PC-3 (cell line): ENCODE measurements around the gene RNLS. TPM values are rescaled to one million over a fixed set of nuclear protein-coding genes. Genes with fewer than 3 reads are reported as not detected.

Source experiments
- ATAC-seq: fragments of 200-7000 bp; cut with Tn5 transposase; 2 replicates; pipeline ENCODE4 v1.9.1; 2020; ENCODE audit warnings: mild to moderate bottlenecking, moderate library complexity
- BruUV-seq: library from RNA; stranded (reverse); fragments of 400-500 nt; replicated peaks from 2 replicates; lab custom pipeline; 2021; lab: Mats Ljungman, UMichigan
- CTCF ChIA-PET: fragments of 300-600 bp; sonication (Branson Sonifier 250); formaldehyde crosslinking; loops from one replicate; lab custom pipeline; 2022; ENCODE audit warnings: antibody characterized with exemption; lab: Charles Lee
- POLR2A ChIA-PET: fragments of 300-600 bp; sonication (Branson Sonifier 250); formaldehyde crosslinking; loops from one replicate; lab custom pipeline; 2022; ENCODE audit warnings: antibody characterized with exemption; ENCODE audit not compliant: unreplicated experiment; lab: Charles Lee
- DNase-seq: peaks from one replicate; pipeline ENCODE4 v3.0.0-alpha.2; 2015
- H2AFZ ChIP-seq: fragments of 300-600 bp; sonication (generic); 2 replicates; pipeline ENCODE4 v1.6.0; 2016; ENCODE audit warnings: antibody characterized with exemption, low read length
- H3F3A ChIP-seq: fragments of 300-600 bp; sonication (generic); one replicate; pipeline ENCODE4 v1.6.0; 2017; ENCODE audit warnings: antibody characterized with exemption, low read length, control low read depth, mild to moderate bottlenecking; ENCODE audit not compliant: unreplicated experiment
- H3K27ac ChIP-seq: fragments of 300-600 bp; sonication (generic); 2 replicates; pipeline ENCODE4 v1.5.1; 2016; ENCODE audit warnings: mild to moderate bottlenecking, low read length
- H3K27me3 ChIP-seq: fragments of 300-600 bp; sonication (generic); 2 replicates; pipeline ENCODE4 v1.6.1; 2016; ENCODE audit warnings: low read length, mixed read lengths
- H3K36me3 ChIP-seq: fragments of 300-600 bp; sonication (generic); 2 replicates; pipeline ENCODE4 v1.6.1; 2016; ENCODE audit warnings: low read depth, mixed run types, low read length, mixed read lengths
- H3K4me1 ChIP-seq: fragments of 300-600 bp; sonication (generic); 2 replicates; pipeline ENCODE4 v1.5.1; 2016; ENCODE audit warnings: low read length; ENCODE audit not compliant: insufficient read depth
- H3K4me2 ChIP-seq: fragments of 300-600 bp; sonication (generic); 2 replicates; pipeline ENCODE4 v1.6.0; 2016; ENCODE audit warnings: low read length
- H3K4me3 ChIP-seq: fragments of 300-600 bp; sonication (generic); 2 replicates; pipeline ENCODE4 v1.5.1; 2016; ENCODE audit warnings: mild to moderate bottlenecking, low read length, mixed read lengths
- H3K79me2 ChIP-seq: fragments of 300-600 bp; sonication (generic); 2 replicates; pipeline ENCODE4 v1.6.1; 2017; ENCODE audit warnings: low read length, mixed read lengths
- H3K9ac ChIP-seq: fragments of 300-600 bp; sonication (generic); 2 replicates; pipeline ENCODE4 v1.6.0; 2016; ENCODE audit warnings: mild to moderate bottlenecking, low read length
- H3K9me2 ChIP-seq: fragments of 300-600 bp; sonication (generic); replicated peaks from 2 replicates; pipeline ENCODE4 v1.6.1; 2016; ENCODE audit warnings: mixed run types, low read length, mixed read lengths
- H3K9me3 ChIP-seq: fragments of 300-600 bp; sonication (generic); 2 replicates; pipeline ENCODE4 v1.6.1; 2016; ENCODE audit warnings: low read length, mixed read lengths
- H4K20me1 ChIP-seq: fragments of 300-600 bp; sonication (generic); 2 replicates; pipeline ENCODE4 v1.6.1; 2016; ENCODE audit warnings: low read length, mixed read lengths
- CTCF ChIP-seq: fragments of 300-600 bp; sonication (generic); conservative IDR thresholded peaks from 2 replicates; pipeline ENCODE4 v1.5.1; 2017; ENCODE audit warnings: antibody characterized with exemption, low read depth, mild to moderate bottlenecking, low read length
- EZH2 ChIP-seq: fragments of 300-600 bp; sonication (generic); IDR thresholded peaks from one replicate; pipeline ENCODE4 v1.6.1; 2017; ENCODE audit warnings: antibody characterized with exemption, mild to moderate bottlenecking, low read length; ENCODE audit not compliant: unreplicated experiment
- EZH2phosphoT487 ChIP-seq: fragments of 300-600 bp; sonication (generic); IDR thresholded peaks from 2 replicates; pipeline ENCODE4 v1.6.1; 2018; ENCODE audit warnings: mild to moderate bottlenecking, antibody characterized with exemption, low read length, borderline replicate concordance
- intact Hi-C: fragments of 100-400 bp; cut with micrococcal nuclease; formaldehyde crosslinking; loops from 2 replicates; pipeline ENCODE4 v1.9.0; 2023
- total RNA-seq: library from RNA; depleted of rRNA; stranded (reverse); fragments of >200 nt; gene quantifications from 2 replicates; pipeline ENCODE4 v1.2.3, GENCODE V29; 2014

RNLS gene
- total RNA-seq, 1 experiment from 2014 or later, result not detected

GRCh38 chr10:88289342-88289741, 293.8 kb downstream of the RNLS start:
- no peak overlapping the region for H3K27ac ChIP-seq
- H3F3A ChIP-seq, result no peaks in the 10 kb centered on the region
- no peaks in the 10 kb centered on the region for H3K36me3 ChIP-seq
- no peak for TF ChIP-seq CTCF
- no peak for TF ChIP-seq EZH2
- TF ChIP-seq EZH2phosphoT487, result no peak
- no peak for ATAC-seq
- CTCF ChIA-PET, result no interaction called here
- POLR2A ChIA-PET, result no interaction called here
- no peaks in the 10 kb centered on the region for H4K20me1 ChIP-seq
- intact Hi-C loops, result no loop called here
- DNase-seq, result no peak
- no peak overlapping the region for H2AFZ ChIP-seq
- no peaks in the 10 kb centered on the region for H3K79me2 ChIP-seq
- no peak overlapping the region for H3K4me3 ChIP-seq
- no peak overlapping the region for H3K4me2 ChIP-seq
- H3K27me3 ChIP-seq, result no peaks in the 10 kb centered on the region
- H3K9ac ChIP-seq, result no peak overlapping the region
- BruUV-seq, result no TSS peak
- no peaks in the 10 kb centered on the region for H3K4me1 ChIP-seq
- H3K9me3 ChIP-seq, result no peaks in the 10 kb centered on the region
- no peaks in the 10 kb centered on the region for H3K9me2 ChIP-seq

- Histone ChIP-seq H3F3A (no peaks in the 10 kb centered on the region), H2AFZ (no peak overlapping the region), H3K4me2 (no peak overlapping the region), H3K4me3 (no peak overlapping the region), H3K9ac (no peak overlapping the region), H3K27me3 (no peaks in the 10 kb centered on the region), H3K4me1 (no peaks in the 10 kb centered on the region), H4K20me1 (no peaks in the 10 kb centered on the region), H3K27ac (no peak overlapping the region), H3K79me2 (no peaks in the 10 kb centered on the region), H3K9me3 (no peaks in the 10 kb centered on the region), H3K9me2 (no peaks in the 10 kb centered on the region), H3K36me3 (no peaks in the 10 kb centered on the region)
- no TSS peak for BruUV-seq
- intact Hi-C loops, result no loop called here
- DNase-seq (no peak), ATAC-seq (no peak)
- ChIA-PET POLR2A (no interaction called here), CTCF (no interaction called here)
- TF ChIP-seq CTCF (no peak), EZH2 (no peak), EZH2phosphoT487 (no peak)
Observed at GRCh38 chr10:88288320-88289059, 294.6 kb downstream of the RNLS start.

- Histone ChIP-seq H3K4me1 (no peaks in the 10 kb centered on the region), H3K9ac (no peak overlapping the region), H3K9me3 (no peaks in the 10 kb centered on the region), H3K9me2 (no peaks in the 10 kb centered on the region), H3F3A (no peaks in the 10 kb centered on the region), H4K20me1 (no peaks in the 10 kb centered on the region), H3K4me2 (no peak overlapping the region), H3K79me2 (no peaks in the 10 kb centered on the region), H3K27ac (no peak overlapping the region), H2AFZ (no peak overlapping the region), H3K36me3 (no peaks in the 10 kb centered on the region), H3K4me3 (no peak overlapping the region), H3K27me3 (no peaks in the 10 kb centered on the region)
- intact Hi-C loops, result no loop called here
- ChIA-PET POLR2A (no interaction called here), CTCF (no interaction called here)
- ATAC-seq (no peak), DNase-seq (no peak)
- TF ChIP-seq CTCF (no peak), EZH2 (no peak), EZH2phosphoT487 (no peak)
- BruUV-seq, result no TSS peak
Observed at GRCh38 chr10:88286030-88286429, 297.1 kb downstream of the RNLS start.
